SKM-1 treated with dmso at 0.1 percent for 144 hours (cell line): ENCODE measurements around the gene TMPRSS13.
"Not testable (repeated sequence)": the region's sequence is repeated elsewhere in the genome, so short reads cannot be mapped to it uniquely, and the experiment has no call there.

Experiments used
- DNase-seq: peaks from one replicate; lab custom pipeline; 2025; ENCODE audit not compliant: unreplicated experiment; lab: John Stamatoyannopoulos, UW

TMPRSS13 gene

DNA sequence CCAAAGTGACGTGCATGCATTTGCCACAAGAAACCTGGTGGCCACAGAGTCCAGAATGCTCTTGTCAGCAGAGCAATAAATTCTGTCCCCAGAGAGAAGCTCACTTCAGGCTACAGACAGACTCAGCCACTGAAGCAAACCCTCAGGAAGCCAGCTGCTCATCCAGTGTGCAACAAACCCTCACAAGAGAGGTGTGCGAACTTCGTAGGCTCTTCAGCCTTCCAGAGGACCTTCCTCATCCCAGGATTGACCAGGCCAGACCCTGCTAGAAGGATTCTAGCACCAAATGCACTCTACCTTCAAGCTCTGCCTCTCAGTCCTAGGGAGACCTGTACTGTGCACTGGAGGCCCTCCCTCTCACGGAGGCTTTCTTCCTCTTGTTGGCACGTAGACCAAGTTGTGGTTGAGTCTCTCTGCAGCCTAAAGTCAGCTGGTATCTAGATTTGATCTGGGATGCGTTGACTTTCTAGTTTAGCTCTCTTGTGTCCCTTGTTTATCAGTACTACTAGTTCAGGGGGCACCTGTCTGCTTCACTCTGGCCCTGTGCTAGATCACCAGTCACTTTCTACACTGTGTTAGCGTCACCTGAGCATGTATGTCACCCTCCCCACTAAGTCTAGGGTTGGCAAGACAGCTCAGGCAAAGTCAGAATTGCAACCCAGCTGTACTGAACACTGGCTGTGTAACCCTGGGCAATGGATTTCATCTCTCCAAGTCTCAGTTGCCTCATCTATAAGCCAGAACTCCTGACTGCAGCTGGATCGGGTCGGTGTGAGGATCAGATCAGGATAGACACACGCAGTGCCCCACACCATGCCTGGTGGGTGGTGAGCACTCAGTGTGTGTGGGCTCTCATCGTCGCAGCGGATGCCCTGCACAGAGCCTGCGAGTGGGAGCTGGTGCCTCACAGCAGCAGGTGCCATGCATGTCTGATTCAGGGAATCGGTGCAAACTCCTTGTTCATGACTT lies 22.1 kb upstream of the TMPRSS13 start:
- peak; percentile 20 for DNase-seq

- peak; percentile 37 for DNase-seq
These were observed 21.1 kb upstream of the TMPRSS13 start for GRCh38 chr11:117950301-117950700.

DNA sequence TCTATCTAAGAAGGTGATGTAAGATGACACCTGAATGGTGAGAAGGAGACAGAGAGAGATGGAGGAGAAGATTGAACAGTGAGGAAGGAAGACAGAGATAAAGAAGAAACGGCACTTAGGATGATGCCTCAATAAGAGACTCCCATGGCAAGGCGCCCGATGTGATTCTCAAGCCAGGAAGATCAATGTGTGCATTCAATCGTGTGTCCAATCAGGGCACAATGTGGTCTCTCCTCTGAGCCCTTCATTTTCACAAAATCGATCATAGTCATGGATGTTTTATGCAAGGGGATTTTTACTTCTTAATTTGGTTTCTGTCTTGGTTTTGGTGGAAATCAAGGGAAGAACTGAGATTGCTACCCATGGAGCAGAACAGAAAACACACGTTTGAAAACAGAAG lies 19.9 kb upstream of the TMPRSS13 start:
- no peak for DNase-seq

DNA sequence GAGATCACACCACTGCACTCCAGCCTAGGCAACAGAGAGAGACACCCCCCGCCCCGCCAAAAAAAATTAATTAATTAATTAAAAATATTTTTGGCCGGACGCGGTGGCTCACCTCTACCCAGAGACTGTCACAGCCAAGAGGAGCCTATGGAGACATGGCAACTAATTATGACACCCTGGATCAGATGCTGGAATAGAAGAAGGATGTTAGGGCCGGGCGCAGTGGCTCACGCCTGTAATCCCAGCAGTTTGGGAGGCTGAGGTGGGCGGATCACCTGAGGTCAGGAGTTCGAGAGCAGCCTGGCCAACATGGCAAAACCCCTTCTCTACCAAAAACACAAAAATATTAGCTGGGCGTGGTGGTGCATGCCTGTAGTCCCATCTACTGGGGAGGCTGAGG lies 19.3 kb upstream of the TMPRSS13 start:
- not testable (repeated sequence) for DNase-seq

DNA sequence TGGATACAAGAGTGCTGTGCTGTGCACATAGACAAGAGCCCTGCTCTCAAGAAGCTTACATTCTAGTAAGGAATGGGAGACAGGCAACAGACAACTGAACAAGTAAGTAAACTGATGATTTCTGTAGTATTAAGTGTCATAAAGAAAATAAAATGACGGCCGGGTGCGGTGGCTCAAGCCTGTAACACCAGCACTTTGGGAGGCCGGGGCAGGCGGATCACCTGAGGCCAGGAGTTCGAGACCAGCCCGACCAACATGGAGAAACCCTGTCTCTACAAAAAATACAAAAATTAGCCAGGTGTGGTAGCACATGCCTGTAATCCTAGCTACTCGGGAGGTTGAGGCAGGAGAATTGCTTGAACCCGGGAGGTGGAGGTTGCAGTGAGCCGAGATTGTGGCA lies 18.5 kb upstream of the TMPRSS13 start:
- DNase-seq = not testable (repeated sequence)

GRCh38 chr11:117946842-117947526 lies 17.8 kb upstream of the TMPRSS13 start:
- peak; percentile 53 for DNase-seq

GRCh38 chr11:117946156-117946841 lies 17.1 kb upstream of the TMPRSS13 start:
- no peak for DNase-seq

DNA sequence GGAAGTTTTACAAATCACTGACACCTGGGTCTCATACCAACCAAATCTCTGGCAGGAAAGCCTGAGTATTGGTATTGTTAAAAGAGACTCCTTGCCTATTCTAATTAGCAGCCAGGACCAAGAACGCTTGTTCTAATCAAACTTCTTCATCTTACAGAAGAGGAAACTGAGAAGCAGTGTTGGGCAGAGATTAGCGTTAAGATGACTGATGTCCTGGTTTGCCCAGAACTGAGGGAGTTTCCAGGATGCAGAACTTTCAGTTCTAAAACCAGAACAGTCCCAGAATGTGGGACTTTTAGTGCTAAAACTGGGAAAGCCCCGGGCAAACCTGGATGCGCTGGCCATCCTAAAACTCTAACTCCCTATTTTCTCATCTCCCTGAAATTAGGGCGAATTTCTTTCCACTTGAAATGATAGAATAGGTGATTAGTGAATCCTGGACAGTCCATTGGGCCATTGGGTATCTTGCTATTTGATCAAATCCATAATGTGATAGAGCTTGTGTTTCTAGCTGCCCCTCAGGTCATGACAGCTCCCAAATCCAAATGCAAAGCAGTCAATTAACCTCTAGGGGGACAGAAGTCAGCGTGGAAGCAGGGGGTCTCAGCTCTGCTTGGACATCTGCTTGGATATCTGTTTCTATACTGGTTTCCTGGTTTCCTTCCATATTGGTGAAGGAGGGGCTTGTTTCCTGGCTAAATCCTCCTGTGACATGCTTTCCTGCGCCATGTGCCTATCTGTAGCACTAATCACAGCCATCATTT lies 16.0 kb upstream of the TMPRSS13 start:
- no peak for DNase-seq

- no peak for DNase-seq
These were observed 15.4 kb upstream of the TMPRSS13 start for GRCh38 chr11:117944554-117944953.

DNA sequence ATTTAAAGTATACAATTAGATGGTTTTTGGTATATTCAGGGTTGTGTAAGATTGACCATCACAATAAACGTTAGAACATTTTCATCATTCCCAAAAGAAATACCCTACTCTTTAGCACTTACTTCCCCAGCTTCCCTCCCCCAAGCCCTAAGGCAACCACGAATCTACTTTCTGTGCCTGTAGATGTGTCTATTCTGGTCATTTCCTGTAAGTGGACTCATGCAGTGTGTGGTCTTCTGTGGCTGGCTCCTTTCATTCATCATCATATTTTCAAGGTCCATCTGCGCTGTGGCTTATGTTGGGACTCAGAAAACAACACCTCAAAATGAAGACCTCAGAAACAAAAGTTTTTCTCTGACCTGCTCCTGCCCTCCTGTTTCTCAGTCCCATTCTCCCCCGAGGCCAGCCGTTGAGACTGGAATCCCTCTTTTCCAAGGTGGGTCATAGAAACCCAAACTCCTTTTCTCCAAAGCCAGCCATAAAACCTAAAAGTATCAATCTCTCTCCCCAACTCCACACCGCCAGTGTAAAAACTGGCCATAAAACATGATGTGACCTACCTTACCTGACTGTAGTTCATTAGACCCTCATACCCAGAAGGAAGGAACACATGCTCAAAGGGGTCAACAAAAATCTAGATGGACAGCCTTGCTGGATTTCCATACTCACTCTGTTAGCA lies 12.9 kb upstream of the TMPRSS13 start:
- no peak for DNase-seq

DNA sequence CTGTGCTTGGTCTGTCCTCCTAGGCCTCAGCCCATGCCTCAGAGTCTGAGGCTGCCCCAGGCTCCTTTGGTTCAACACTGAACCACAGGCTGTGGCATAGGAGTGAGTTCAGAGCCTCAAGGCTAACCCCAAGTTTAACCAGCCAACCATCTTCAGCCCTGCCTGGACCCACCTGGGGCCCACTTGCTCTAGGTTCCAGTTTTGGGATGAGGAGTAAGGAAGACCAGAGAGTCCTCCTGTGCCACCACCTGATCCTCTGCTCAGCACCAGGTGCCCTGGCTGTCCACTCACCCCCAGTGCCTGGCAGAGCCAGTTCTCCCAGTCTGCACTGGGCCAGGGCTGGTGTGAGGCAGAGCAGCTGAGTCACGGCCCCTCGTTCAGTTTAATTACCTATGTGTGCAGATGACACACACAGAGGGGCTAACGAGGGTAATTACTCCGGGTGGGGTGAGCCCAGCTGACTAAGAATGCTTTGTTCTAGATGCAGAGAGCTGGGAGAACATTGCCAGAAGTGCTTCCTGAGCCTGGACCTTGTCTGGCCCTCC lies 12.0 kb upstream of the TMPRSS13 start:
- DNase-seq = no peak

DNA sequence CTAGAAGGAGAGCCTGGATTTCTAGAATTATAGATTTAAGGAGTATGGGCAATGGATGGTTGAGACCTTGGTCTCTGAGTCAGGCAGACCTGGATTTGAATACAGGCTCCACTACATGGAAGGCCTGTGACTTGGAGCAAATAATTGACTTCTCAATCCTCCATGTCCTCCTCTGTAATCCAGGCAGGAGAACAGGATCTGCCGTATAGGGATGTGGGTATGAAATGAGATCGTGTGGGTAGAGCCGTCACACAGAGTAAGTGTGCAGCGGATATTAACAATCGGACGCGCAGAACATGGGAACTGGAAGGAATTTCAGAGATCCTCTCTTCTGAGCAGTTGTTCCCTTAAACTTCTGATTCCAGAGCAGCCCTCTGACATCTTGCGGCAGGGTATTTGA lies 11.5 kb upstream of the TMPRSS13 start:
- no peak for DNase-seq

DNA sequence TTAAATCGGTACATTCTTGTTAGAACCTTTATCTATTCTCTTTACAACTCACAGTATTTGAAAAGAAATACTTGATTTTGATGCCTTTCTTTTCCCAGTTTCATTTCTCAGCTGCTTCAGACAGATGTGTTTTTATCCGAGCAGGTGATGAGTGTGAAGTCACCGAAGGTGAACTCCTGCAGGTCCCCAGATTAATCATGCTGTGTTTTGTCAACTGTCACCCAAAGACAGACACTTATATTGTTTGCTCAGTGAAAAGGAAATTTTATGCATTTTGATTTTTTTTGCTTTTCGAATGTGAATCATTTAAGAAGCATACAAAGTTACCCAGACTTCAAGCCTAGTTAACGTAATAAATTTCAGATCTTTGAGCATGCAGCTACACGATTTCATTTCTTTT lies 7.8 kb upstream of the TMPRSS13 start:
- DNase-seq = no peak

GRCh38 chr11:117934526-117935307 lies 5.5 kb upstream of the TMPRSS13 start:
- DNase-seq = no peak

GRCh38 chr11:117933930-117934329 lies 4.7 kb upstream of the TMPRSS13 start:
- no peak for DNase-seq

- DNase-seq = no peak
These were observed 4.3 kb upstream of the TMPRSS13 start for GRCh38 chr11:117933475-117933874.

DNA sequence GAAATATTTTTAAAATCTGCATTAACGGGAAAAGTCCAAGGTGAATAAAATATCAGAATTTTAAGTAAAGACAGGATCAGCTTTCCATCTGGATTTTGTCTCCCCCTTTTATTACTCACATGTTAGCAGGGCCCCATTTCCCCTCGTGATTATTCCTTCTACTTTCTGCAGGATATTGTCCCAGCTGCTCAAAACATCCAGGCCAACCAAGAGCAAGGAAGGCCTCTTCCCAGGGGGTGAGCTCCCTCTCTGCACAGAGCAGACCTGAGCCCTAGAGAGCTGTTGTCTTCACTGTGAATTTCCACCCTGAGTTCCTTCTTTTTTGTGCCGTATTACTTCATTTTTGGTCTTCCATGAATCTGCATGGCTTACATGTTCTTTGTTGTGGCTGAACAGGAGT lies 3.7 kb upstream of the TMPRSS13 start:
- no peak for DNase-seq

DNA sequence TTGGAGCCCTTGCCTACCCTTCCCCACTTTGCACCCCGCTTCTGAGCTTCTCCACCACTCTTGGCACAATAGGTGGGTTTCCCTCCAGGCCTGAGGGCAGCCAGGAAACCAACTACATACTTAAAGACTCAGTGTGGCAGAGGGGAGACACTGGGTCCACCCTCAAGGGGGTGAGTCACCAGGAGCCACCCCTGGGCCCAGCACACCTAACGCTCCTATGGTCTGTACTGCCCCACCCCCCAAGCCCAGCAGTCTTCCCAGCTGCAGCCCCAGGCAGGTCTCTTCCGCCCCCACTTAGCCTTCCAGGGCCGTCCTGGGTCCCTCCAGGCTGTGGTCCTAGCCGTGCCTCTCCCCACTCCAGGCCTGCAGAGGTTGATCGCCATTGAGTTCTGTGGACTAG lies 3.2 kb upstream of the TMPRSS13 start:
- no peak for DNase-seq

GRCh38 chr11:117931971-117932370 lies 2.8 kb upstream of the TMPRSS13 start:
- DNase-seq = no peak
